Cardiac septum (tissue), 1 donor: Measurements from ENCODE around the gene CYP19A1. TPM values are rescaled to one million over a fixed set of nuclear protein-coding genes. Genes with fewer than 3 reads are reported as not detected.
"Not testable (repeated sequence)": the region's sequence is repeated elsewhere in the genome, so short reads cannot be mapped to it uniquely, and the experiment has no call there.

Source experiments
- DNase-seq: peaks from one replicate; pipeline ENCODE4 v3.0.0-alpha.2; 2020; ENCODE audit warnings: low spot score
- intact Hi-C: fragments of 100-400 bp; cut with DNase I; formaldehyde crosslinking; loops from one replicate; pipeline ENCODE4 v1.14.0; 2022
- total RNA-seq: library from RNA; stranded (reverse); fragmentation: NEBNext Ultra II Directional; extraction: Animal tissue kit (Norgen Biotek cat#: 25700); gene quantifications from one replicate; pipeline ENCODE4 v1.2.1, GENCODE V29; 2021
- donor health status: DM: no; HTN: no; CAD: no.

Gene CYP19A1
- total RNA-seq, 1 donor from 2014 or later: 0.40 TPM

- intact Hi-C loops: loop anchor here (10.0 kb wide), 1 partner anchor 284 kb away; no protein-coding TSS in a partner anchor
These were observed 139.6 kb downstream of the CYP19A1 start for GRCh38 chr15:51198701-51199232.

GRCh38 chr15:51195459-51195858 is 142.9 kb downstream of the CYP19A1 start:
- intact Hi-C loops: loop anchor here (10.0 kb wide), 1 partner anchor 281 kb away; no protein-coding TSS in a partner anchor
- DNase-seq: no peak

More at GRCh38 chr15:51198701-51199232, 139.6 kb downstream of the CYP19A1 start:
- DNase-seq: no peak

GRCh38 chr15:51193979-51194378 is 144.4 kb downstream of the CYP19A1 start:
- intact Hi-C loops: loop anchor here (5.0 to 10.0 kb wide), 2 partner anchors 62 to 279 kb away; no protein-coding TSS in a partner anchor
- no peak for DNase-seq

- no peak for DNase-seq
- intact Hi-C loops: loop anchor here (5.0 to 10.0 kb wide), 2 partner anchors 61 to 279 kb away; no protein-coding TSS in a partner anchor
These were observed 144.9 kb downstream of the CYP19A1 start for GRCh38 chr15:51193526-51193925.

- intact Hi-C loops: loop anchor here (1.0 to 10.0 kb wide), 3 partner anchors 29 to 278 kb away; no protein-coding TSS in a partner anchor
- peak; percentile 95 for DNase-seq
These were observed 145.7 kb downstream of the CYP19A1 start for GRCh38 chr15:51192521-51193280.

- DNase-seq: no peak
- intact Hi-C loops: loop anchor here (1.0 to 10.0 kb wide), 4 partner anchors 21 to 277 kb away; no protein-coding TSS in a partner anchor
These were observed 146.6 kb downstream of the CYP19A1 start for GRCh38 chr15:51191766-51192165.

- DNase-seq: no peak
- intact Hi-C loops: loop anchor here (2.0 to 10.0 kb wide), 3 partner anchors 20 to 276 kb away; no protein-coding TSS in a partner anchor
These were observed 147.2 kb downstream of the CYP19A1 start for GRCh38 chr15:51191072-51191670.

DNA sequence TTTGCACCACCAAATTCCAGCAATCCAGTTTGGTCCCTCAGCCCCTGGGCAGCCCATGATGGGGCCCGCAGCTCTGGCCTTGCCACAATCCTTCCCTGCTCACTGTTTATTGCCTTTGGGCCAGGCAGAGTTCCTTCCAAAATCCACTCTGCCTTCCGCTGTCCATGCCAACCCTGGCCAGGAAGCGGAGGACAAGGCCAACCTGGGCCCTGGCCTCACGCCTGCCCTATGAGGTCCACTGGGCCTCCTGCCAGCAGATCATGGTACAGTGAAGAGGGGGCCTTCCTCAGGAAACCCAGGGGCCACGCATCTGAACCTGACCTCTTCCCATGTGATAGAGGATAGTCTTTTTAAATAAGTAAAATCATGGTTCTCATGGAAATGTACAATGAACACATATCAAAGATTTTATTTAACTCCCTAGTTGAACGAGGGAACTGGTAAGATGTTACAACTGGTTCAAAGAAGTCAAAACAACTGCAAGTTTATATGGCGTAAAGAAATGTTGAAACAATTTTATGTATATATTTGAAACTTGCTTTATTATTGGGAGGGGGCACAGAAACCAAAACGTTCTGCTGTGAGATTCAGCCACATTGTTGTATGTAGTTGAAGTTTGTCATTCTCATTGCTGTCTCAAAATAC is 147.8 kb downstream of the CYP19A1 start:
- intact Hi-C loops: loop anchor here (2.0 to 10.0 kb wide), 3 partner anchors 20 to 276 kb away; no protein-coding TSS in a partner anchor
- DNase-seq: no peak

DNA sequence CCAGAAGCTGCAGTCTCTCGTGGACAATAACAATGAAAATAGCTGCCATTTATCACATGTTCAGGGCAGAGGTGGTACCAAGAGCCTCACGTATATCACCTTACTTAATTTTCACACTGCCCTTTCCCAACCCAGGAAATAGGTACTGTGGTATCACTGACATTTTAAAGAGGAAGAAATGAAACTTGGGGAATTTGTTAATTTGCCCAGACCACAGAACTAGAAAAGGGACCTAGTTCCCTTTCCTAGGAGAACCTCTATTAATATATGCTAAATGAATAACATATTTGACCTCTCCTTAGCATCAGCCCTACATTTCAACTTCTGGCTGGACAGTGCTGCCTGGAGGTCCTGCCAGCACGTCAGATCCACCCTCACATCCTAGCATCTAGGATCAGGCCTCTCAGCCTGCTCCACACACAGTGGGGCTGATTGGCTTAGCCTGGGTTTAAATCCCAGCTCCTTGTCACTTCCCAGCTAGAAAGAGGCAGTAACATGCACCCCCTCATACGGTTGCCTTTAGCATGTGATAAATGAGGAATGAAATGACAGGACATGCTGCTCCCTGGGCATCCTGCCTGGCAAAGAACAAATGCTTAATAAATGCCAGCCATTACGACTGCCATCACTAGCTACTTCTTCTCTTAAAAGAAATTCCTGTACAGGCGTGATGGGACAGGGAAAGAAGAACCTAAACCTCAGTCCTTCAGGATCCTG is 148.6 kb downstream of the CYP19A1 start:
- intact Hi-C loops: loop anchor here (2.0 to 10.0 kb wide), 3 partner anchors 19 to 275 kb away; no protein-coding TSS in a partner anchor
- DNase-seq: no peak

- DNase-seq, intact Hi-C loops: not testable (repeated sequence)
These were observed 149.6 kb downstream of the CYP19A1 start for GRCh38 chr15:51188791-51189190.

DNA sequence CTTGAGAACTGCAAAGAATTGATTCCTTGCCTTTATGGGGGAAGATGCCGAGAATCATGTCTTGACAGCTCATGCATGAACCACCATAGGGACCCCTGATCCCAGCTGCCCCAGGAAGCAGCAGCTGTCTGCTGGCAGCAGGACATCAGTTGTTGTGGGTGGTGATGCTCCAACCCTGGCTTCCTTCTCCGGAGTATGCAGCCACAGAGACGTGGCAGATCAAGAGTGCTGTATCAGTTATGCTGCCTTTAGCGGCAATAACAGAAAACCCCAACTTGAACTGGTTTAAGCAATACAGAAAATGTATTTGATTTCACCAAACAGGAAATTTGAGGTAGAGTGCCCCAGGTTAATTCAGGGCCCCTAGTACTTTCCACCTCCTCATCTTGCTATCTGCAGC is 151.5 kb downstream of the CYP19A1 start:
- no peak for DNase-seq
- intact Hi-C loops: no loop called here

GRCh38 chr15:51186181-51186705 is 152.2 kb downstream of the CYP19A1 start:
- no peak for DNase-seq
- intact Hi-C loops: no loop called here

- DNase-seq: no peak
- intact Hi-C loops: no loop called here
These were observed 152.9 kb downstream of the CYP19A1 start for GRCh38 chr15:51185213-51186159.

DNA sequence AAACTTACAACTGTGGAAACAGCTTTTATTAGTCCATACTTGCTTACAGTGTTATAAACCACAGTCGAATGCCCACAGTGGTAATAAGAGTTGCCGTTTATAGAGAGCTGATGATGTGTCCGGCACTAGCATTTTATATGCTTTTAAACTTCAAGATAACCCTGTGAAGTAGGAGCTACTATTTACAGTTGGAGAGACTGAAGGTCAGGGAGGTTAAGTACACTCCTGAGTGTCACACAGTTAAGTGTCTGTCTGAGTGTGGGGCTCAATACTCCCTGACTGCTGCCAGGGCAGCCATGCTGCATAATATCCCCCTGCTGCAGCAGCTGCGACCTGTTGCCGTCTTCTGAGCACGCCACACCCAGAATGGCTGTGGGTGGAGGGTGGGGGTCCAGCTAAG is 153.8 kb downstream of the CYP19A1 start:
- intact Hi-C loops: no loop called here
- no peak for DNase-seq

- no peak for DNase-seq
- intact Hi-C loops: no loop called here
These were observed 155.3 kb downstream of the CYP19A1 start for GRCh38 chr15:51183076-51183475.

- intact Hi-C loops: no loop called here
These were observed 156.5 kb downstream of the CYP19A1 start for GRCh38 chr15:51181905-51182304.

DNA sequence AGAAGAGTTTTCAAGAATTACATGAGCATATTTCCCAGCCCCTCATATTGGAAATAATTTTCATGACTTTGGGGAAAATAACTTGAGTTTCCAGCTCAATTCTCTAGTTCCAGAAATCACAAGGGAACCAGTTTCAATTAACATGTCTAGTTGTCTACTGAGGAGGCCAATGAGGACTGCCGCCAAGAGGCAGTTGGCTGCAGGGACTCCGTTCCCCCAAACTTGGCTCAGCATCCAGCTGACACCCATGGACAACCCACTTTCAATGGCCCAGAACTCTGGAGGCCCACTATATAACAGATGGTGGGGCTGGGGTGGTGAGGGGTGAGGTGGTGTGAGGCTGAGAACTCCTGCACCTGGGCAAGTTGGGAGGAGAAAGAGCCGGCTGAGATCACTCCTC is 157.2 kb downstream of the CYP19A1 start:
- DNase-seq: no peak
- intact Hi-C loops: no loop called here

More at GRCh38 chr15:51181905-51182304, 156.5 kb downstream of the CYP19A1 start:
- DNase-seq: no peak

GRCh38 chr15:51180534-51180933 is 157.9 kb downstream of the CYP19A1 start:
- intact Hi-C loops: no loop called here
- DNase-seq: no peak
